Stimulated activated naive CD8-positive, alpha-beta T cell treated with anti-CD3 and anti-CD28 coated beads, Interleukin-15, amount 100 ng/mL, for 72 hours (primary cell): ENCODE data around the gene GPR25.
A peak's percentile ranks its signal among the peaks of the same experiment; 100 is the strongest.

Source experiments
- ATAC-seq: fragments of 150-1000 bp; cut with Tn5 transposase; 2 replicates; pipeline ENCODE4 v1.10.0; 2021; ENCODE audit warnings: mild to moderate bottlenecking, moderate library complexity
- DNase-seq, 2 donors: peaks; one replicate each; pipeline ENCODE4 v3.0.0; 2021 to 2022
- H3K27ac Mint-ChIP-seq, 2 donors: one replicate each; pipeline ENCODE4 v1.8.0; 2022; ENCODE audit warnings: mild to moderate bottlenecking in 2 of 2, mixed read lengths in 2 of 2, moderate library complexity in 2 of 2
- H3K27me3 Mint-ChIP-seq: one replicate; pipeline ENCODE4 v1.8.0; 2022; ENCODE audit warnings: mixed read lengths
- H3K4me1 Mint-ChIP-seq: one replicate; pipeline ENCODE4 v1.8.0; 2022; ENCODE audit warnings: mild to moderate bottlenecking, mixed read lengths
- H3K4me3 Mint-ChIP-seq, 2 donors: one replicate each; pipeline ENCODE4 v1.8.0; 2022; ENCODE audit warnings: mild to moderate bottlenecking in 2 of 2, mixed read lengths in 2 of 2, moderate library complexity in 1 of 2
- H3K9me3 Mint-ChIP-seq, 2 donors: one replicate each; pipeline ENCODE4 v1.8.0; 2022; ENCODE audit warnings: mixed read lengths in 2 of 2

Gene GPR25

DNA sequence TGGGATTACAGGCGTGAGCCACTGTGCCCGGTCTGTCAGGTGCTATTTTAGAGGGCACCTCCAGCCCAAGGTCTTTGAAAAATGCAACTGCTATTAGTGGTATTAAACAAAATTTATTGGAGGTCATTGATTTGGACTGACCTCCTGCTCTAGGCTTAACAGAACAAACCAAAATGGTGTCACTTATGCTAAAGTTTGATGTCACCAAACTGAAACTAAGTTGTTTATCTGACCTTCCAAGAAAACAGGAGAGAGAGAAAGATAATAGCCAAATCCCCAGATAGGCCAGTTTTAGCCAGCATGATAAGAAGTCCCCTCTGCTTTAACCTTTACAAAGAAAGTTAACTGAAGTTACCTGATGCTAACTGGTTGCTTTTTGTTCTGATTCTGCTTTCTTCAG, 13.8 kb downstream of the GPR25 start:
- ATAC-seq = no peak
- H3K27ac Mint-ChIP-seq = no peak overlapping the region
- DNase-seq = no peak
- peaks cover 15% of the 10 kb centered on the region for H3K27me3 Mint-ChIP-seq
- peaks cover 58% of the 10 kb centered on the region for H3K4me1 Mint-ChIP-seq
- H3K4me3 Mint-ChIP-seq = no peak overlapping the region
- no peaks in the 10 kb centered on the region for H3K9me3 Mint-ChIP-seq

GRCh38 chr1:200887036-200887435, 14.3 kb downstream of the GPR25 start:
- no peaks in the 10 kb centered on the region for H3K9me3 Mint-ChIP-seq
- peak overlapping the region in 1 of 2 donors; percentile 36 for H3K4me3 Mint-ChIP-seq
- DNase-seq (no peak), ATAC-seq (no peak)
- H3K27me3 Mint-ChIP-seq = peaks cover 19% of the 10 kb centered on the region
- H3K27ac Mint-ChIP-seq = no peak overlapping the region
- peaks cover 62% of the 10 kb centered on the region for H3K4me1 Mint-ChIP-seq

DNA sequence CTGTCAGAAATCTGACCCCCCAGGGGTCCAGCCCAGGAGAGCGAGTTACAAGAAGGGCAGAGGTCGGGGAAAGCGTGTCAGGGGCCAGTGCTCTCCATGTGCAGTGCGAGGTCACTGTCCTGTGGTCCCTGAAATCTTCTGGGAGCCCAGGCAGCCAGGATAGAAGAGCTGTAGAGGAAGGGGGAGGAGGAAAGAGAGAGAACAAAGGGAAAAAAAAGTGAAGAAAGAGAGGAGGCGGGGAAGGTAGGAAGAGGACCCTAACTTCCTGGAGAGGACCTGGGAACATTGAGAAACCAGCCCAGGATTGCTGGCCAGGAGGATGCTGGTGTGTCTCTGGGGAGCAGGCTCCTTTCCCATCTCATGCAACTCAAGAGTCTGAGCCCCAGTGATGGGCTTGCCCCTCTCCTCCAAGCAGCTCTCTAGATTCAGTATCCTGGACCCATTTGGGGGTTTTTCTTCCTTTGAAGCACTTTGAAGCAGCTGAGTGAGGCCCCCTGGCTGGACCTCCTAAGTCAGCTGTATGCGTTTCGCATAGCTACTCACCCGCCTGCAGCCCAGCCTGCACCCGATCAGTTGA, 15.1 kb downstream of the GPR25 start:
- Mint-ChIP-seq H3K4me3 (peak overlapping the region; percentile 54 to 69), H3K27ac (peak overlapping the region in 1 of 2 donors; percentile 40), H3K4me1 (peaks cover 70% of the 10 kb centered on the region), H3K27me3 (peaks cover 27% of the 10 kb centered on the region), H3K9me3 (no peaks in the 10 kb centered on the region)
- ATAC-seq (peak; percentile 48), DNase-seq (no peak)

DNA sequence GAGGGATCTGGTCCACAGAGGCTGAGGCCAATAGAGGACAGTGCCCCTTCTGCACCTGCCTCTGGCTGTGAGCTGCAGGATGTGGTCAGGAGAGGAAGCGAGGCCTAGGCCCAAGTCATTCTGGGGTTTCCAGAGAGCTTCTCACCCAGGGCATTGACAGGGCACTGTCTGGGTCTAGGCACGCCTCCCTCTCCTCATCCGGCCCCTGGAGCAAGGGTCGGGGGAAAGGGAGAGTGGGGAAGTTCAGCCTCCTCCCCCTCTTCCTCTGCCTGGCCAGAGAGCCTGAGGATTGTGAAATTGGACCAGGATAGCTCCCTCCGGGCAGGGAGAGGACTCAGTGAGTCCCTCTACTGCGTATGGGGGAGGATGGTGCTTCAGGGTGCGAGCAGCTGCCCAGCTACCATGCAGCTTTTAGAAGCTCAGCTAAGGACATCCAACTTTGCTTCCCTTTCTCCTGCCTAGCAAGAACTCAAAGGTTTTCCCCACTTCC, 15.6 kb downstream of the GPR25 start:
- ATAC-seq (peak; percentile 95), DNase-seq (peak; percentile 75 to 84)
- H3K4me1 Mint-ChIP-seq = peaks cover 70% of the 10 kb centered on the region
- H3K27me3 Mint-ChIP-seq = peaks cover 32% of the 10 kb centered on the region
- no peaks in the 10 kb centered on the region for H3K9me3 Mint-ChIP-seq
- peak overlapping the region; percentile 54 to 77 for H3K4me3 Mint-ChIP-seq
- no peak overlapping the region for H3K27ac Mint-ChIP-seq

- peaks cover 70% of the 10 kb centered on the region for H3K4me1 Mint-ChIP-seq
- H3K27ac Mint-ChIP-seq = peak overlapping the region in 1 of 2 donors; percentile 90
- DNase-seq (peak; percentile 42 to 53), ATAC-seq (peak; percentile 82)
- peak overlapping the region; percentile 54 to 77 for H3K4me3 Mint-ChIP-seq
- H3K27me3 Mint-ChIP-seq = peaks cover 44% of the 10 kb centered on the region
- no peaks in the 10 kb centered on the region for H3K9me3 Mint-ChIP-seq
Observed at GRCh38 chr1:200889571-200889970, 16.8 kb downstream of the GPR25 start.

DNA sequence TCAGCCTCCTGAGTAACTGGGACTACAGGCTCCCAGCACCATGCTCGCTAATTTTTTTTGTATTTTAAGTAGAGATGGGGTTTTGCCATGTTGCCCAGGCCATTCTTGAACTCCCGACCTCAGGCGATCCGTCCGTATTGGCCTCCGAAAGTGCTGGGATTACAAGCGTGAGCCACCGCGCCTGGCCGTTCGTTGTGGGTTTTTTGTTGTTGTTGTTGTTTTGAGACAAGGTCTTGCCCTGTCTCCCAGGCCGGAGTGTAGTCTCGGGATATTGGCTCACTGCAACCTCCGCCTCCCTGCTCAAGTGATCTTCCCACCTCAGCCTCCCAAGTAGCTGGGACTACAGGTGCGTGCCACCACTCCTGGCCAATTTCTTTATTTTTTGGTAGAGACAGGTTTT, 17.2 kb downstream of the GPR25 start:
- Mint-ChIP-seq H3K9me3 (no peaks in the 10 kb centered on the region), H3K4me1 (peaks cover 70% of the 10 kb centered on the region), H3K4me3 (peak overlapping the region in 1 of 2 donors; percentile 77), H3K27ac (no peak overlapping the region), H3K27me3 (peaks cover 49% of the 10 kb centered on the region)
- DNase-seq (no peak), ATAC-seq (no peak)

- Mint-ChIP-seq H3K9me3 (no peaks in the 10 kb centered on the region), H3K4me1 (peaks cover 63% of the 10 kb centered on the region), H3K27me3 (peaks cover 53% of the 10 kb centered on the region), H3K4me3 (peak overlapping the region; percentile 72 to 80), H3K27ac (peak overlapping the region in 1 of 2 donors; percentile 4)
- DNase-seq = no peak
- no peak for ATAC-seq
Observed at GRCh38 chr1:200890818-200891773, 18.3 kb downstream of the GPR25 start.

GRCh38 chr1:200891774-200892157, 19.0 kb downstream of the GPR25 start:
- no peak for ATAC-seq
- H3K4me3 Mint-ChIP-seq = peak overlapping the region; percentile 72 to 80
- H3K27ac Mint-ChIP-seq = no peak overlapping the region
- H3K27me3 Mint-ChIP-seq = peaks cover 56% of the 10 kb centered on the region
- DNase-seq = no peak
- no peaks in the 10 kb centered on the region for H3K9me3 Mint-ChIP-seq
- peaks cover 60% of the 10 kb centered on the region for H3K4me1 Mint-ChIP-seq

DNA sequence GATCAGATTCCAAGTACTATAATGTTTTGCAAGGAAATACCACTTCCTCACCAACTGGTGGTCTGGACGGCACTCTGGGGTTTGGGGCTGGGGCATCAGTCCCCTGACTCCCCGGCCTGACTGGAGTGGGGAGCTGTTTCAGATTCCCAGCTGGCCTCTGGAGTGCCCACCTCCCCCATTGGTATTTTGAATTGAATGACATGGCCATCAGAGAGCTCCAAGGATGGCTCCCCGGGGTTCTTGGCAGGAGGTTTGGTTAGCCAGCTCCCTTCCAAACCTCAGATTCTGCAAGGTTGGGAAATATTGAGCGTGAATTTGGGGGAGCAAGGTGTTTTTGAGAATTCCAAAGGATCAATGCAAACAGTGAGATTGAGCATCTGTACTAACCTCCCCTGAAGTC, 19.8 kb downstream of the GPR25 start:
- peaks cover 52% of the 10 kb centered on the region for H3K4me1 Mint-ChIP-seq
- ATAC-seq = no peak
- no peaks in the 10 kb centered on the region for H3K9me3 Mint-ChIP-seq
- no peak for DNase-seq
- H3K4me3 Mint-ChIP-seq = no peak overlapping the region
- peaks cover 63% of the 10 kb centered on the region for H3K27me3 Mint-ChIP-seq
- no peak overlapping the region for H3K27ac Mint-ChIP-seq

- no peak for ATAC-seq
- peaks cover 48% of the 10 kb centered on the region for H3K4me1 Mint-ChIP-seq
- DNase-seq = no peak
- H3K4me3 Mint-ChIP-seq = no peak overlapping the region
- H3K9me3 Mint-ChIP-seq = no peaks in the 10 kb centered on the region
- H3K27ac Mint-ChIP-seq = no peak overlapping the region
- peaks cover 68% of the 10 kb centered on the region for H3K27me3 Mint-ChIP-seq
Observed at GRCh38 chr1:200892958-200893357, 20.2 kb downstream of the GPR25 start.

GRCh38 chr1:200893411-200893901, 20.7 kb downstream of the GPR25 start:
- no peaks in the 10 kb centered on the region for H3K9me3 Mint-ChIP-seq
- no peak for ATAC-seq
- no peak for DNase-seq
- H3K4me3 Mint-ChIP-seq = no peak overlapping the region
- peaks cover 72% of the 10 kb centered on the region for H3K27me3 Mint-ChIP-seq
- H3K4me1 Mint-ChIP-seq = peaks cover 43% of the 10 kb centered on the region
- no peak overlapping the region for H3K27ac Mint-ChIP-seq

- H3K27me3 Mint-ChIP-seq = peaks cover 80% of the 10 kb centered on the region
- H3K27ac Mint-ChIP-seq = peak within 1 kb of the TSS in 1 of 2 donors; percentile 55
- no peak within 1 kb of the TSS for H3K4me3 Mint-ChIP-seq
- ATAC-seq (peak; percentile 12), DNase-seq (no peak)
- peaks cover 29% of the 10 kb centered on the region for H3K4me1 Mint-ChIP-seq
- H3K9me3 Mint-ChIP-seq = no peaks in the 10 kb centered on the region
Observed at GRCh38 chr1:200894712-200895442, 22.1 kb downstream of the GPR25 start, which contains the start of gene INAVA. Gene INAVA, plus strand, starts transcription at chr1:200894900. Its CDS starts 3,501 bp downstream, at chr1:200898401.

DNA sequence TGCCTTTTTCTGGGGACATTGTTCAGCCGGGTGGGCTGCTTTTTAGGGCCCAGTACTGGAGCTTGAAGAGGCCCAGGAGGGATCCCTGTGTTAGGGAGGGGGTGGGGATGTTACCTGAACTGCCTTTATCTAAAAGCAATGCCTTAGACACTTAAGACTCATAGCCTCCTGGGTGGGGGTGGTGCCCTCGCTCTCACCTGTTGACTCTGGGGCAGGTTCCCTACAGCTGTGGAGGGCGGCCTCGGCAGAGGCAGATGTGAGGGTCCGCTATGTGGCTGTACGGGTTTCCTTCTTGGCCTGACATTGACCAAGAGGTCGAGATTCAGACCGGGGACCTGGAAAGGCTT, 22.6 kb downstream of the GPR25 start:
- H3K9me3 Mint-ChIP-seq = no peaks in the 10 kb centered on the region
- H3K4me3 Mint-ChIP-seq = no peak overlapping the region
- no peak for DNase-seq
- peak; percentile 7 for ATAC-seq
- peaks cover 83% of the 10 kb centered on the region for H3K27me3 Mint-ChIP-seq
- H3K27ac Mint-ChIP-seq = peak overlapping the region in 1 of 2 donors; percentile 55
- H3K4me1 Mint-ChIP-seq = peaks cover 23% of the 10 kb centered on the region

DNA sequence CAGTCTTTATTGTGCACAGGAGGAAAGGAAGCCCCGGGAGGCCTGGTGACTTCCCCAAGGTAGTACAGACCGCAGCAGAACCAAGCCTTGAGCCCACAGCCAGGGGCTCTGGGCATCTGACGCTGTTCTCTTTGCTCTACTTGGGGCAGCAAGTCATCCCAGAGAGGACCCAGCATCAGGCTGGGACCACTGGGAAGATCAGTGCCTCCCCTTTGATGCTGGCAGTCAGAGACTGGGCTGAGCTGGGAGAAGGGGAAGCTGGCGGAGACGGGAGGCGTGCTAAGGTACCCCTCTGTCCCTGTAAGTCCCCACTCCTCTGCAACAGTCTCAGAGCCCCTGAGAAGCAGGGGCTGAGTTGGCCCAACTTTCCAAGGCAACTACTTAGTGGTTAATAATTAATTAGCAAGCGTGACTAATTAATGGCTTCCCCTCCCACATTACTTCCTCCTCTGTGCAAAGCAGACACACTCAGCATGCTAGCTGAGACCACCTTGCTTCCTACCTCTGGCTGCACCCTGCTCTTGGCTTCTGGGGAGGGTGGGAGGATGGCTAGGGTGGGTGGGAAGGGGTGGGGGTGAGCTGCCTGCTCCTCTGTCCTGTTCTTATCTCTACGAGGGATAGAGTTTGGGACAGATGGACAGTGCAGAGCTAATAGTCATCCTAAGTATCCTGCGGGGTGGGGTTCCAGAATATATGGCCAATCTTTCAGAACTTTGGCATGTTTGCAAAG, 23.2 kb downstream of the GPR25 start:
- no peak overlapping the region for H3K27ac Mint-ChIP-seq
- peaks cover 18% of the 10 kb centered on the region for H3K4me1 Mint-ChIP-seq
- no peak overlapping the region for H3K4me3 Mint-ChIP-seq
- no peak for DNase-seq
- no peak for ATAC-seq
- peaks cover 83% of the 10 kb centered on the region for H3K27me3 Mint-ChIP-seq
- no peaks in the 10 kb centered on the region for H3K9me3 Mint-ChIP-seq
